ENCODE measurements around the gene GNA12. TPM values are rescaled to one million over a fixed set of nuclear protein-coding genes. Genes with fewer than 3 reads are reported as not detected.

The GNA12 gene
- total RNA-seq, 1 donor, result 27.1 TPM

DNA sequence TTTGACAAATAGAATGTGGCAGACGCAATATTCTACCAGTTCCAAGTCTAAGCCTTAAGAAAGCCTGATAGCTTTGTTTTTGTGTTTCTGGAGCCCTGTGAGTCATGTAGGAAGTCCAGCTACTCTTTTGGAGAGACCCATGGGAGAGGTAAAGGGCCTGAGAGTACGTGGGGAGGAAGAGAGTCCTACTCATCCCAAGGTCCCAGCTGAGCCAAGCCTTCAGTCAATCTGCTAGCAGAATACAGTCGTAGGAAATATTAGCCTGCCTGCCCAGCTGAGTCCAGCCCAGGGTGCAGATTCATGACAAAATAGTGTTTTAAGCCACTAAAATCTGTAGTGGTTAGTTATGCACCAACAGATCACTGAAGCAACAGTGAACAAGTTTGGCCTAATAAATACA, 9.0 kb upstream of the GNA12 start:
- TF ChIP-seq CTCF (IDR thresholded peaks at IDR 0.05; ENCODE audit: extremely low read depth, low read depth, low read length), result no peak
- DNase-seq (ENCODE audit: insufficient read length, low spot score, missing footprints), result peak; percentile 90
- H2AFZ ChIP-seq (ENCODE audit: low read length), result peak overlapping the region; percentile 74

GRCh38 chr7:2851497-2851896, 7.4 kb upstream of the GNA12 start:
- peak overlapping the region; percentile 45 for H3K4me2 ChIP-seq (ENCODE audit: insufficient read depth, low read length)
- H3K9me3 ChIP-seq (ENCODE audit: low read depth, low read length), result no peaks in the 10 kb centered on the region
- no peak overlapping the region for H3K27ac ChIP-seq (ENCODE audit: low read depth, low read length)
- no peaks in the 10 kb centered on the region for H3K27me3 ChIP-seq (ENCODE audit: insufficient read depth, low read length)
- DNase-seq (ENCODE audit: insufficient read length, low spot score, missing footprints), result no peak
- no peaks in the 10 kb centered on the region for H3K36me3 ChIP-seq (ENCODE audit: insufficient read depth, low read length)
- no peaks in the 10 kb centered on the region for H4K20me1 ChIP-seq (ENCODE audit: insufficient read depth, low read length)
- peak overlapping the region; percentile 22 for H2AFZ ChIP-seq (ENCODE audit: low read length)
- H3K79me2 ChIP-seq (ENCODE audit: insufficient read depth, low read length), result no peaks in the 10 kb centered on the region
- peaks cover 12% of the 10 kb centered on the region for H3K4me1 ChIP-seq (ENCODE audit: insufficient read depth, low read length)
- no peak for TF ChIP-seq CTCF (IDR thresholded peaks at IDR 0.05; ENCODE audit: extremely low read depth, low read depth, low read length)
- no peak overlapping the region for H3K4me3 ChIP-seq (ENCODE audit: insufficient read depth, low read length)

More for the DNA sequence above, 9.0 kb upstream of the GNA12 start:
- peak overlapping the region; percentile 39 for H3K4me2 ChIP-seq (ENCODE audit: insufficient read depth, low read length)
- no peaks in the 10 kb centered on the region for H3K79me2 ChIP-seq (ENCODE audit: insufficient read depth, low read length)
- no peak overlapping the region for H3K4me3 ChIP-seq (ENCODE audit: insufficient read depth, low read length)
- H3K4me1 ChIP-seq (ENCODE audit: insufficient read depth, low read length), result peaks cover 12% of the 10 kb centered on the region
- no peaks in the 10 kb centered on the region for H3K27me3 ChIP-seq (ENCODE audit: insufficient read depth, low read length)
- H3K36me3 ChIP-seq (ENCODE audit: insufficient read depth, low read length), result no peaks in the 10 kb centered on the region
- no peaks in the 10 kb centered on the region for H4K20me1 ChIP-seq (ENCODE audit: insufficient read depth, low read length)
- H3K9me3 ChIP-seq (ENCODE audit: low read depth, low read length), result no peaks in the 10 kb centered on the region
- H3K27ac ChIP-seq (ENCODE audit: low read depth, low read length), result peak overlapping the region; percentile 21

DNA sequence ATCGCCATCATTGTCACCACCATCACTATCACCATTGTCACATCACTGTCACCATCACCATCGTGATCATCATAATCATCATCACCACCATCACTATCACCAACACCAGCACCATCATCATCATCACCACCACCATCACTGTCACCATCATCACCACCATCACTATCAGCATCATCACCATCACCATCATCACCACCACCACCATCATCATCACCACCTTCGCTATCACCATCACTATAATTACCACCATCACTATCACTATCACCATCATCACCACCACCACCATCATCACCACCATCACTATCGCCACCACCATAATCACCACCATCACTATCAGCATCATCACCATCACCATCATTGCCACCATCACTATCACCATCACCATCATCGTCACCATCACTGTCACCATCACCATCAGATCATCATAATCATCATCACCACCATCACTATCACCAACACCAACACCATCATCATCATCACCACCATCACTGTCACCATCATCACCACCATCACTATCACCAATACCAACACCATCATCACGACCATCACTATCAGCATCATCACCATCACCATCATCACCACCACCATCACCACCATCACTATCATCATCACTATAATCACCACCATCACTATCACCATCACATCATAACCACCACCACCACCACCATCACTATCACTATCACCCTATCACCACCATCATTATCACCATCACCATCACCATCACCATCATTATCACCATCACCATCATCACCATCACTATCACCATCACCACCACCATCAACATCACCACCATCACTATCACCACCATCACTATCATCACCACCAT, 6.0 kb upstream of the GNA12 start:
- no peak overlapping the region for H3K27ac ChIP-seq (ENCODE audit: low read depth, low read length)
- no peak overlapping the region for H3K4me2 ChIP-seq (ENCODE audit: insufficient read depth, low read length)
- no peaks in the 10 kb centered on the region for H3K79me2 ChIP-seq (ENCODE audit: insufficient read depth, low read length)
- no peak for DNase-seq (ENCODE audit: insufficient read length, low spot score, missing footprints)
- H3K36me3 ChIP-seq (ENCODE audit: insufficient read depth, low read length), result no peaks in the 10 kb centered on the region
- H3K4me1 ChIP-seq (ENCODE audit: insufficient read depth, low read length), result peaks cover 12% of the 10 kb centered on the region
- no peaks in the 10 kb centered on the region for H3K27me3 ChIP-seq (ENCODE audit: insufficient read depth, low read length)
- H3K9me3 ChIP-seq (ENCODE audit: low read depth, low read length), result no peaks in the 10 kb centered on the region
- H3K4me3 ChIP-seq (ENCODE audit: insufficient read depth, low read length), result no peak overlapping the region
- no peak for TF ChIP-seq CTCF (IDR thresholded peaks at IDR 0.05; ENCODE audit: extremely low read depth, low read depth, low read length)
- H4K20me1 ChIP-seq (ENCODE audit: insufficient read depth, low read length), result no peaks in the 10 kb centered on the region
- H2AFZ ChIP-seq (ENCODE audit: low read length), result no peak overlapping the region

- Histone ChIP-seq H3K4me3 (ENCODE audit: insufficient read depth, low read length) (peak overlapping the region; percentile 75), H3K27me3 (ENCODE audit: insufficient read depth, low read length) (no peaks in the 10 kb centered on the region), H4K20me1 (ENCODE audit: insufficient read depth, low read length) (peaks cover 19% of the 10 kb centered on the region), H2AFZ (ENCODE audit: low read length) (peak overlapping the region; percentile 97), H3K36me3 (ENCODE audit: insufficient read depth, low read length) (peaks cover 10% of the 10 kb centered on the region), H3K27ac (ENCODE audit: low read depth, low read length) (peak overlapping the region; percentile 66), H3K4me2 (ENCODE audit: insufficient read depth, low read length) (peak overlapping the region; percentile 99), H3K4me1 (ENCODE audit: insufficient read depth, low read length) (peaks cover 17% of the 10 kb centered on the region), H3K79me2 (ENCODE audit: insufficient read depth, low read length) (peaks cover 37% of the 10 kb centered on the region), H3K9me3 (ENCODE audit: low read depth, low read length) (no peaks in the 10 kb centered on the region)
- no peak for TF ChIP-seq CTCF (IDR thresholded peaks at IDR 0.05; ENCODE audit: extremely low read depth, low read depth, low read length)
- DNase-seq (ENCODE audit: insufficient read length, low spot score, missing footprints), result no peak
Measured at GRCh38 chr7:2845034-2845592, 1.0 kb upstream of the GNA12 start.

Data from osteoblast (primary cell).